GM21367 (cell line): ENCODE results near the gene STAC3.

Source experiments
- ATAC-seq: cut with Tn5 transposase; IDR thresholded peaks from one replicate; pipeline ENCODE4 v1.9.1; 2021; ENCODE audit not compliant: unreplicated experiment

Gene STAC3

DNA sequence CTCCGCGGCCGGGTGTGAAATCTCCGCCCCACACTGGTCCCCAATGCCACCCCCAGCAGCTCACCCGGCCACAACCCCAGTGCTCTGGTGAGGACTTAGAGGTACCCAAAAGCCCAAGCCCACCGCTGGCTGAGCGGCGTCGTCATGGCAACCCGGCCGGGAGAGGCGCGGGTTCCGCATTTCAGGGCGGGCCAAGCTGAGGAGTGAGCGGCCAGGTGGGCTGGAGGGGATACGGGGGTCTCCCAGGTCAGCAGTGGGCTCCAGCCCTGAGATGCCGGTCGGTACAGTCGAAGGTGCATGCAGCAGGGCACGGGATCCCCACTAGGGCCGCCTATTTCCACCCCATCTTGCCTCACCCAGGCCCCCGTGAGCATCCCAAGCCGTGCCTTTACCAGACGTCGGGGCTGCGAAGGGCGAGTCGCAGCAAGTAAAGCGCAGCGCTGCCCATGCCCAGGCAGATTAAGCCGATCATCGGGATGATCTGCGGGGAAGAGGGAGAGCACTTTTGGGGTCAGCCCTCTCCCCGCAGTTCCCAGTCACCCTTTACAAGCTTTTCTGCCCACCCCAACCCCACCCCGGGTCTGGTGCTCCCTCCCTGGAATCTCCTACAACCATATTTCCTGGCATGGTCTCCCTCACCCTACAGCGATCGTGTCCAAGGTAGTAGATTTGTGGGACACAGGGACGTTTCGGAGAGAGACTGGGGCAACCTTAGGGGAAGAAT, 14.6 kb downstream of the STAC3 start:
- no peak for ATAC-seq

GRCh38 chr12:57235728-57236131, 15.3 kb downstream of the STAC3 start:
- no peak for ATAC-seq

- no peak for ATAC-seq
Measured at GRCh38 chr12:57235017-57235727, 15.8 kb downstream of the STAC3 start.

DNA sequence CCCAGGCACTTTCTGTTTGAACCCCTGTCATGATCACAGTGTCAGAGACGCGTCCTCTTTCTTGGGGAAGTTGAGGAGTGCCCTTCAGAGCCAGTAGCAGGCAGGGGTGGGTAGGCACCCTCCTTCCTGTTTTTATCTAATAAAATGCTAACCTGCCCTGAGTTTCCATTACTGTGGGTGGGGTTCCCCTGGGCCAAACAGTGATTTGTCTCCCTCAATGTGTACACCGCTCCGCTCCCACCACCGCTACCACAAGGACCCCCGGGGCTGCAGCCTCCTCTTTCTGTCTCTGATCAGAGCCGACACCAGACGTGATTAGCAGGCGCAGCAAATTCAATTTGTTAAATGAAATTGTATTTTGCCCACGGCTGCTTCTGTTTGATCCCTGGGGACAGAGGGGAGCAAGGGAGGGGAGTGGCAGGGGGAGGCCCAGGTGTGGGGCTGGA, 16.4 kb downstream of the STAC3 start:
- ATAC-seq = no peak

- no peak for ATAC-seq
Measured at GRCh38 chr12:57234233-57234570, 16.8 kb downstream of the STAC3 start.

GRCh38 chr12:57233357-57234232, 17.4 kb downstream of the STAC3 start:
- ATAC-seq = no peak

DNA sequence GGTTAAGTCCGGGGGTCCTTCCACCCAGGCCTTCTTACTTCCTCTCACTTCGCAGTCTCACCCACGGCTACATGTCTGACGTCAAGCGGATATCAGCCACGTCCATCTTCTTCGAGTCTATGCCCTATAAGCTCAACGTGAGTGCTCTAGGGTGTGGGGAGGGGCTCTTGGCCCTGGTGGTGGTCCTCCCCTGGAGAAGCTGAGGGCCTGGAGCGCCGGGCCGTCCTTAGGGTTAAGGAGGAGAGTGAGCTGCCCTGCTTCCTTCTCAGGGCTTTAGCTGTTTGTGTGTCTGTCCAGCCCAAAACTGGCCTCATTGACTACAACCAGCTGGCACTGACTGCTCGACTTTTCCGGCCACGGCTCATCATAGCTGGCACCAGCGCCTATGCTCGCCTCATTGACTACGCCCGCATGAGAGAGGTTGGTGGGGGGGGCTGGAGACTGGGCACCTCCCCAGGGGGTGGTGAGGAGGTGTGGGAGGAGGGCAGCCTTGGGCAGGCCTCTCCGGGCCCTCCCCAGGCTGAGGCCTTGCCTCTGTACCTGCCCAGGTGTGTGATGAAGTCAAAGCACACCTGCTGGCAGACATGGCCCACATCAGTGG, 18.7 kb downstream of the STAC3 start:
- ATAC-seq = no peak

- no peak for ATAC-seq
Measured at GRCh38 chr12:57231276-57232021, 19.5 kb downstream of the STAC3 start.

DNA sequence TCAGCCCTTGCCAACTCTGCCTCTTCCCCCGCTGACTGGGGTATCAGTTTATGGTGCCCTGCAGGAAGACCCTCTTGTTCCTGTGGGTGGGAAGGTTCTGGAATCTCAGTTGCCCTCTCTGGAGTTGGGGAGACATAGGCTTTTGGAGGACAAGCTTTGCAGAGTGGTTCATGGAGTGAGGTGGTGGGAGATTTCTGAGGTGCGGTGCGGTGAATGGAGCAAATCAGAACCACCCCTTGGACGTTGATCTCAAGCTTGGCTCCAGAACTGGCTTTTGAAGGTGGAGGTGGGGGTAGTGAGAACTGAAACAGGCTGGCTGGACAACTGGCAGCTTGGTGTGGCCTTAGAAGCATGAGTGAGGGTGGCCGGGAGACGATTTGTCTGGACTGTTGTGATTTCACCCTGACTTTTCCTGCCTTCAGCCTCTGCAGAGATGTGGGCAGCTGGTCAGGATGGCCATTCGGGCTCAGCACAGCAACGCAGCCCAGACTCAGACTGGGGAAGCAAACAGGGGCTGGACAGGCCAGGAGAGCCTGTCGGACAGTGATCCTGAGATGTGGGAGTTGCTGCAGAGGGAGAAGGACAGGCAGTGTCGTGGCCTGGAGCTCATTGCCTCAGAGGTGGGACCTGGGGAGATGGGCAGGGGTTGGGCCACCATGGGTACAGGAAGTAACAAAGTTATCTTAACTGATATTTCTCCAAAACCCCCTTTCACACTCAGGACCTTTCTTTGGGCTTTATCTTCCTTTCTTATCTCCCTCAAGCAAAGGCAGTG, 20.4 kb downstream of the STAC3 start:
- ATAC-seq = no peak

DNA sequence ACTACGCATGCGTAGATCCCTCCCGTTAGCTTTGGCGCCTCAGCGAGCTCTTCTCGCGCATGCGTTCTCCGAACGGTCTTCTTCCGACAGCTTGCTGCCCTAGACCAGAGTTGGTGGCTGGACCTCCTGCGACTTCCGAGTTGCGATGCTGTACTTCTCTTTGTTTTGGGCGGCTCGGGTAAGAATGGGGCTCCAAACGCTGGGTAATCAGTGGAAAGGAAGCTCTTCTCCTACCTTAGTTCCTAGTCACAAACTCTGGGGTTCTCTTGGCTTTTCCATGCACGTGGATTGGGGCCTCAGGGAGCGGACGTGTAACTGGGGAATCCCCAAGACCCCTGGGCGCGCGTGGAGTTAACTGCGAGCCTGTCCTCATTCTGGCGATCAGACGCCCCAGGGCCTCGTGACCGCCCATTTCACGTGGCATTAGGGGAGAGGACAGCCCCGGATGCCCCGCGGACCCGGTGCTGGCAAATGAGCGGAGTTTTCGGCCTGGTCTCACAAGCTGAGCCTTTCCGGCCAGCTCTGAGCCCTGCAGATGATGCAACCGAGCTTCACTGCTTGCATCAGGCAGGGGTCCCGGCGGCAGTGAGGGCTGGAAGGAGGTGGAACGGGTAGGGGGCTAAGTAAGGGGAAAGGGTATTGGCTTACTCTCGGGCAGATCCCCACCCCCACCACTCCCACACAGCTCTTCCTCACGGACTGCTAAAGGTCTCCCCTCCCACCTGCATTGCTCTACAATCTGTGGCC, 21.2 kb downstream of the STAC3 start, which contains the start of gene SHMT2:
Gene SHMT2 (plus strand): TSS at position 78 of the 747 bp plus-strand sequence. CDS start 68 bp downstream, at position 146.
- peak; percentile 51 for ATAC-seq

- no peak for ATAC-seq
Measured at GRCh38 chr12:57229046-57229633, 21.8 kb downstream of the STAC3 start.

- ATAC-seq = no peak
Measured at GRCh38 chr12:57227315-57228115, 23.5 kb downstream of the STAC3 start.

- ATAC-seq = no peak
Measured at GRCh38 chr12:57226588-57227314, 24.2 kb downstream of the STAC3 start.

- ATAC-seq = no peak
Measured at GRCh38 chr12:57225680-57226210, 25.2 kb downstream of the STAC3 start.

DNA sequence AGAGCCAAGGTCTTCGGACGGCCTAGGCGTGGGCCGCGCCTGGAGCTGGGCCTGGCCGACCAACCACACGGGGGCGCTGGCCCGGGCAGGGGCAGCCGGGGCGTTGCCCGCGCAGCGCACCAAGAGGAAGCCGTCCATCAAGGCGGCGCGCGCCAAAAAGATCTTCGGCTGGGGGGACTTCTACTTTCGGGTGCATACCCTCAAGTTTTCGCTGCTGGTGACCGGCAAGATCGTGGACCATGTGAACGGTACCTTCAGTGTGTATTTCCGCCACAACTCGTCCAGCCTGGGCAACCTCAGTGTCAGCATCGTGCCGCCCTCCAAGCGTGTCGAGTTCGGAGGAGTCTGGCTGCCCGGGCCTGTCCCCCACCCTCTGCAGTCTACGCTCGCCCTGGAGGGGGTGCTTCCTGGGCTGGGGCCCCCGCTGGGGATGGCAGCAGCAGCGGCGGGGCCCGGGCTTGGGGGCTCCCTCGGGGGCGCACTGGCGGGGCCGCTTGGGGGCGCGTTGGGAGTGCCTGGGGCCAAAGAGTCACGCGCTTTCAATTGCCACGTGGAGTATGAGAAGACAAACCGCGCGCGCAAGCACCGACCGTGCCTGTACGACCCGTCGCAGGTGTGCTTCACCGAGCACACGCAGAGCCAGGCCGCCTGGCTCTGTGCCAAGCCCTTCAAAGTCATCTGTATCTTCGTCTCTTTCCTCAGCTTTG, 25.9 kb downstream of the STAC3 start:
- ATAC-seq = no peak

DNA sequence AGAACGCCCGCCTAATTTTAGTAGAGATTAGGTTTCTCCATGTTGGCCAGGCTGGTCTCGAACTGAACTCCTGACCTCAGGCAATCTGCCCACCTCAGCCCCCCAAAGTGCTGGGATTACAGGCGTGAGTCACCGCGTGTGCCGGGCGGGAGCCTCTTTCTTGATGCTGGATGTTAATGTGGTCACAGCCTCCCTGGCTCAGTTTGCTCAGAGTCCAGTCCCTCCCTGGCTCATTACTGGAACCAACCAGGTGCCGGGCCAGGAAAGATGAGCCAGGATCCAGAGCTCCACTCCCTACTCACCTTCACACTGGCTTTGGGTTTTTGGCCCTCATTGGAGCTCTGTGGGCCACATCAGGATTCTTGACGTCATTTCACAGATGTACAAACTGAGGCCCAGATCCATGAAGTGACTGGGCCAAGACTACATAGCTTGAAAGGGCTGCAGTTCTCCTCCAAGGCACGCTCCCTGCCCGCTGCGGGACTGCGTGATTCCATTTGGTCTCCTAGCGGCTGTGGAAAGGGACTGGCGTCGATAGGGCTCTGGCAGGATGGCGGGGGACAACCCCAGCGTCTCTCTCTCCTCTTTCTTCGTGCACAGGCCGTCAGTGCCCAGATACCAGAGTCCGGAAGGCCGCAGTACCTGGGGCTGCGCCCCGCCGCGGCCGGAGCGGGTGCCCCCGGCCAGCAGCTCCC, 26.6 kb downstream of the STAC3 start:
- no peak for ATAC-seq
